Cardiac muscle cell (in vitro differentiated cells and primary cell): Measurements from ENCODE around the gene PLXND1. TPM values are rescaled to one million over a fixed set of nuclear protein-coding genes. Genes with fewer than 3 reads are reported as not detected.
"Not testable (repeated sequence)": the region's sequence is repeated elsewhere in the genome, so short reads cannot be mapped to it uniquely, and the experiment has no call there.

Source experiments
- DNase-seq, 2 donors: peaks; one replicate each; pipeline versions ENCODE4 v3.0.0 to v3.0.0-alpha.2; 2010 to 2017; ENCODE audit warnings: low read depth in 1 of 2, low spot score in 1 of 2
- H3K27ac ChIP-seq: fragments of 200-600 bp; sonication (generic); 2 replicates; pipeline ENCODE4 v1.5.1; 2016
- H3K27me3 ChIP-seq: fragments of 200-600 bp; sonication (generic); 2 replicates; pipeline ENCODE4 v1.6.0; 2016; ENCODE audit warnings: control low read depth
- H3K36me3 ChIP-seq: fragments of 200-600 bp; sonication (generic); 2 replicates; pipeline ENCODE4 v1.5.1; 2016; ENCODE audit warnings: control low read depth
- H3K4me1 ChIP-seq: fragments of 200-600 bp; sonication (generic); 2 replicates; pipeline ENCODE4 v1.8.1; 2017; ENCODE audit warnings: low read depth, mild to moderate bottlenecking, mixed run types
- H3K4me3 ChIP-seq: fragments of 200-600 bp; sonication (generic); 2 replicates; pipeline ENCODE4 v1.5.1; 2016; ENCODE audit warnings: mild to moderate bottlenecking
- H3K9me3 ChIP-seq: fragments of 200-600 bp; sonication (generic); 2 replicates; pipeline ENCODE4 v1.5.1; 2017; ENCODE audit warnings: low read depth, mild to moderate bottlenecking, control low read depth
- CTCF ChIP-seq: IDR thresholded peaks from 2 replicates; pipeline ENCODE4 v1.5.1; 2012; ENCODE audit warnings: low read depth, mild to moderate bottlenecking, low read length
- polyA plus RNA-seq: library from polyadenylated mRNA; unstranded; fragments of >200 nt; fragmentation: Nextera tagmentation; extraction: Ambion mirVana; gene quantifications from 2 replicates; pipeline ENCODE4 v1.2.1, GENCODE V29; 2016
- total RNA-seq: library from RNA; depleted of rRNA; stranded (reverse); fragments of >200 nt; gene quantifications from 2 replicates; pipeline ENCODE4 v1.2.3, GENCODE V29; 2016

PLXND1 gene
- total and polyA plus RNA-seq, 2 experiments from 2014 or later: 15.0 to 56.5 TPM

DNA sequence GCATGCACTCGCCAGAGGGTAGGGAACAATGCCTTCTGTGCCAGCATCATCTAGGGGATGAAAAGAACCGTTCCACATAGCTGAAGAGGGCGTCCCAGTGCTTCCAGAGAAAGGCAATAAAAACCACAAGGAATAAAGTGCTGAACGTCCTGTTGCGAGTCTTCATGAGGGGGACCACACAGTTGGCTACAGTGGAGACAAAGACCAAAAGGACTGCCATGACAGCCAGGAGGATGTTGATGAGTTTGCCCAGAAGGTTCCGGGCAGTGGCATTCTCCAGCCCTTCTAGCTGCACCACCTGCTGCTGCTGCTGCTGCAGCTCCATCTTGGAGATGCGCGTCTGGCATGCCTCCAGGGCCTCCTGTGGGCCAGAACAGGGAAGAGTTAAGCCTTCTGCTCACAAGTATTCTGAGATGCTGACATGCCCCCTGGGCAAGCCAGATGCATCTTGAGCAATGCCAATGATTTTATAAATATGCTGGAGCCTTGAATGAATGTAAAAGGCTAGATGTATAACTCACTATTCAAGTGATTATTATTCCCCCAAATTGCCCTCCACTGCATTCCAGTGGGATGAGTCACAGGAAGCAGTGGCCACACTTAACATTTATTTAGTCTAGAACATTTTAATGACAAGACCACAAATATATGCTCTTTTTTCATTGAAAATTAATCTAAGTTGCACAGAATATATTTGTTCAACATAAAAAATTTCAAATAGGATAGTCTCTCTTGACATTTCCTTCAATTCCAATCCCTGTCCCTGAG, 45.1 kb upstream of the PLXND1 start:
- Histone ChIP-seq H3K4me1 (no peaks in the 10 kb centered on the region), H3K27ac (no peak overlapping the region), H3K4me3 (no peak overlapping the region), H3K36me3 (no peaks in the 10 kb centered on the region), H3K9me3 (no peaks in the 10 kb centered on the region), H3K27me3 (no peaks in the 10 kb centered on the region)
- peak in 1 of 2 donors; percentile 82 for DNase-seq
- TF ChIP-seq CTCF: no peak

DNA sequence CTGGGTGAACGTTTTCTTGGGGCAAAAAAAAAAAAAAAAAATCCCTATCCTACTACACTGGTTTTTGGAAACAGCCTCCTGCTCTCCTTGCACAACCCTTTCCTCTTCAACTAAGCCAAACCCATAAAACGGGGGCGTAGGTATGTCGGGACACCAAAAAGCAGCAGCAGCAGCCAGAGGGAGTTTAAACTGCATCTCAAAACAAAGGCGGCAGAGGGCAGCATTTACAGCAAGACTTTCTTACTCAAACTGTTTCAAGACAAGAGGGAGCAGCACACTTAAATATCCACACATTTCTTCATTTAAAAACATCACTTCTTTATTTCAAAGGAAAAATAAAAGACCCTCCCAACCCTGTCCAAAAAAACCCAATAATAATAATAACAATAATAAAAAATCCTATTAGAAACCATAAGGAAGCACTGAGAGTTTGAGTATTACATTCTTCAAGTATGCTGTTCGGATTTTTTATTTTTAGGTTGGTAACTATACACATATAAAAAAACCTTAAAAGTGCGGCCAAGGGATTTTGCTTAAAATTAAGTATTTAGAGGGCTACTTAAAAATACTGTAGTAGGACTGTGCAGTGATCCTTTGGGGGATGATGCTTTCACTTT, 43.9 kb upstream of the PLXND1 start:
- TF ChIP-seq CTCF: peak; percentile 76
- Histone ChIP-seq H3K4me3 (no peak overlapping the region), H3K27me3 (no peaks in the 10 kb centered on the region), H3K36me3 (no peaks in the 10 kb centered on the region), H3K4me1 (no peaks in the 10 kb centered on the region), H3K9me3 (no peaks in the 10 kb centered on the region), H3K27ac (no peak overlapping the region)
- DNase-seq: peak; percentile 68 to 92

DNA sequence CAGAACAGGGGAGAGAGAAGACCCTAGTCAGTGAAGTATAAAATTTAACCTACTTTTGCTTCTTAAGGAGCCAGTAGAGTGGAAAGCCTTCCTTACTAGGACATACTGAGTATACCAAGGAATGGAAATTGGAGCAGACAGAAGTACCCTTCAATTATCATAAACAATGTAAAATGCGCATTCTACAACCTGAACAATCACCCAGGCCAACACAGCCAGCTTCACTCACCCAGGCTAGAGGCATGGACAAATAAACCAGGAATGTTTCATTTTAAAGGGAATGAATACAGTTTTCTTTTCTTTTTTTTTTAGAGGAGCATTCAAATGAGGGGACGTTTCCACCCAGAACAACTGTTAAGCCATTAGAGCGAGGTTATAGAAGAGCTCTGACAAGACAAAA, 41.9 kb upstream of the PLXND1 start:
- no peak for TF ChIP-seq CTCF

DNA sequence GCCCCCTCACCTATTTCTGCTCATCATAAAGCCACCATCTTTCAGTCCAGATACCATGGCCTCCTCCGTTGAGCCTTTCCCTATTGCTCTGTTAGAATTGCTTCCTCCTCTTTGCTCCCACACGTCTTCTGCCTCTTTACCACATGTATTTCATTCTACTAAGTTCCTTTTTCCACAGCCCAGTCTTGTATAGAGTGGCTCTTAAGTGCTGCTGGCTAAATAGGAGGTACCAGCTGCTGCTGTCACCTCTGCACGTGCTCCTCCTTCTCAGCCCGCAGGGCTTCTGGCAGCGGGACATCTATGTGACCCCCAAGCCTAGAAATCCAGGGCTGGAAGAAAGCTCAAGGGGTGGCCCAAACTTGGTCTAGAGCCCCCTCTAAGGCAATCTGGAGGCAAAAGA, 38.8 kb upstream of the PLXND1 start:
- Histone ChIP-seq H3K36me3 (no peaks in the 10 kb centered on the region), H3K9me3 (no peaks in the 10 kb centered on the region), H3K4me1 (no peaks in the 10 kb centered on the region), H3K27me3 (no peaks in the 10 kb centered on the region), H3K27ac (no peak overlapping the region), H3K4me3 (no peak overlapping the region)
- no peak for DNase-seq
- TF ChIP-seq CTCF: no peak

More for the DNA sequence above, 41.9 kb upstream of the PLXND1 start:
- H3K9me3 ChIP-seq: no peaks in the 10 kb centered on the region
- H3K4me3 ChIP-seq: no peak overlapping the region
- no peaks in the 10 kb centered on the region for H3K36me3 ChIP-seq
- H3K27ac ChIP-seq: no peak overlapping the region
- no peaks in the 10 kb centered on the region for H3K27me3 ChIP-seq
- no peaks in the 10 kb centered on the region for H3K4me1 ChIP-seq
- DNase-seq: no peak

DNA sequence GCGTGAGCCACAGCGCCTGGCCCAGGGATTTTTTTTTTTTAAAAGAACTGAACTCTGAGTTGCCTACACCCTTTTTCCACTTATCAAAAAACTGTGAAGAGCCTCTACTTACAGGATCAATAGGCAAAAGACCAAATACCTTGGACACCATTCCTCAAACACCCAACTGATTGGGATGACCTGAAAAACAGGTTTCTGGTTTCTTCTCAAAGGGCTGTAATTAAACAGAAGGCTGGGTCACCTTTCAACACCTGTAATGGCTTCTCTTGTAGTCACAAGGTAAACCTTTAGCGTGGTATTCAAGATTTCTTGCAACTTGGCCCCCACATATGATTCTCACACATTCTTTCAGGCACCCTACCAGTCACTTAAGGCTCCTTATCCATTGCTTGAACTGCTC, 38.4 kb upstream of the PLXND1 start:
- no peaks in the 10 kb centered on the region for H3K36me3 ChIP-seq
- H3K4me3 ChIP-seq: no peak overlapping the region
- DNase-seq: no peak
- no peaks in the 10 kb centered on the region for H3K4me1 ChIP-seq
- no peak overlapping the region for H3K27ac ChIP-seq
- H3K9me3 ChIP-seq: no peaks in the 10 kb centered on the region
- no peaks in the 10 kb centered on the region for H3K27me3 ChIP-seq
- TF ChIP-seq CTCF: no peak

GRCh38 chr3:129641567-129642260, 35.2 kb upstream of the PLXND1 start:
- not testable (repeated sequence) for DNase-seq, H3K4me3 ChIP-seq, H3K9me3 ChIP-seq, H3K27me3 ChIP-seq, H3K4me1 ChIP-seq, H3K36me3 ChIP-seq, H3K27ac ChIP-seq

- not testable (repeated sequence) for DNase-seq, H3K9me3 ChIP-seq, H3K36me3 ChIP-seq, H3K4me1 ChIP-seq, H3K27me3 ChIP-seq, H3K4me3 ChIP-seq, H3K27ac ChIP-seq
Observed at GRCh38 chr3:129640985-129641384, 34.5 kb upstream of the PLXND1 start.
